Coronary artery (tissue), 2 donors: ENCODE results near the gene FRMD4A.

Source experiments
- DNase-seq: peaks from one replicate; pipeline ENCODE4 v3.0.0-alpha.2; 2017; ENCODE audit warnings: low spot score
- H3K27ac ChIP-seq, 2 donors: fragments of 200-600 bp; sonication (generic); one replicate each; pipeline ENCODE4 v1.5.1; 2016 to 2019
- H3K4me3 ChIP-seq: fragments of 200-600 bp; sonication (generic); 2 replicates; pipeline ENCODE4 v1.5.1; 2016; ENCODE audit warnings: mild to moderate bottlenecking, moderate library complexity
- TF ChIP-seq, protein P1 (sequence below): fragments of 200-600 bp; sonication (generic); IDR thresholded peaks from one replicate; pipeline ENCODE4 v1.5.1; 2019; ENCODE audit warnings: antibody characterized with exemption

FRMD4A gene

DNA sequence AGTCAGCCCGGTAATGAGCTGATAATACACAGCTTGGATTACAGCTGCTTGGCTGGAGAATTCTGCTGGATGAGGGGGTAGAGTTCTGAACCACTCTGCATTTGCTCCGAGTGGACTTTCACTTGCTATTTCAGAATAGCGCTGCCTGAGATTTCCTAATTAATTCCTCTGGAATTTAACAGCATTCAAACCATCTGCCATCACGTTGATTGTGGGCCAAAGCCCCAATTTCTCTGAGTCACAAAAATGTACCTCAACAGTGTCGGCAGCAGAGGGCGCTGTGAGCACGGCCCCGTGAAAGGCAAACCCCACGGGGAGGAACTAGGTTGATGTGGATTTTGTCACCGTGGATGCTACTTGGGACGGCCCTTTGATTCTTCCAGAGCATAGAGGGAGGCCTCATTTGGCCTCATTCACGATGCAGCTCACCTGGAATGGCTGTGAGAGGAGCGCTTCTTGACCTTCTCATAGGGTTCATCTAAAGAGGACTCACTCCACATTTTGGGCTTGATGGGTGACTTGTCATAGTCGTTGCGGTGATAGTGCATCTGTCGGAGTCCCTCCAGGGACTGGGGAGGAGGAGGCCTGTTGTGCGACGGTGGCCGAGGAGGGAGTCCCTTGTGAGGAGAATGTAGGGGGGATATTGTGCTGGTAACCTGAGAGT is 670.7 kb downstream of the FRMD4A start:
- no peak overlapping the region for H3K4me3 ChIP-seq
- H3K27ac ChIP-seq: peak overlapping the region; percentile 32 to 50
- no peak for DNase-seq
- TF ChIP-seq, protein P1, sequence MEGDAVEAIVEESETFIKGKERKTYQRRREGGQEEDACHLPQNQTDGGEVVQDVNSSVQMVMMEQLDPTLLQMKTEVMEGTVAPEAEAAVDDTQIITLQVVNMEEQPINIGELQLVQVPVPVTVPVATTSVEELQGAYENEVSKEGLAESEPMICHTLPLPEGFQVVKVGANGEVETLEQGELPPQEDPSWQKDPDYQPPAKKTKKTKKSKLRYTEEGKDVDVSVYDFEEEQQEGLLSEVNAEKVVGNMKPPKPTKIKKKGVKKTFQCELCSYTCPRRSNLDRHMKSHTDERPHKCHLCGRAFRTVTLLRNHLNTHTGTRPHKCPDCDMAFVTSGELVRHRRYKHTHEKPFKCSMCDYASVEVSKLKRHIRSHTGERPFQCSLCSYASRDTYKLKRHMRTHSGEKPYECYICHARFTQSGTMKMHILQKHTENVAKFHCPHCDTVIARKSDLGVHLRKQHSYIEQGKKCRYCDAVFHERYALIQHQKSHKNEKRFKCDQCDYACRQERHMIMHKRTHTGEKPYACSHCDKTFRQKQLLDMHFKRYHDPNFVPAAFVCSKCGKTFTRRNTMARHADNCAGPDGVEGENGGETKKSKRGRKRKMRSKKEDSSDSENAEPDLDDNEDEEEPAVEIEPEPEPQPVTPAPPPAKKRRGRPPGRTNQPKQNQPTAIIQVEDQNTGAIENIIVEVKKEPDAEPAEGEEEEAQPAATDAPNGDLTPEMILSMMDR: peak; percentile 93

DNA sequence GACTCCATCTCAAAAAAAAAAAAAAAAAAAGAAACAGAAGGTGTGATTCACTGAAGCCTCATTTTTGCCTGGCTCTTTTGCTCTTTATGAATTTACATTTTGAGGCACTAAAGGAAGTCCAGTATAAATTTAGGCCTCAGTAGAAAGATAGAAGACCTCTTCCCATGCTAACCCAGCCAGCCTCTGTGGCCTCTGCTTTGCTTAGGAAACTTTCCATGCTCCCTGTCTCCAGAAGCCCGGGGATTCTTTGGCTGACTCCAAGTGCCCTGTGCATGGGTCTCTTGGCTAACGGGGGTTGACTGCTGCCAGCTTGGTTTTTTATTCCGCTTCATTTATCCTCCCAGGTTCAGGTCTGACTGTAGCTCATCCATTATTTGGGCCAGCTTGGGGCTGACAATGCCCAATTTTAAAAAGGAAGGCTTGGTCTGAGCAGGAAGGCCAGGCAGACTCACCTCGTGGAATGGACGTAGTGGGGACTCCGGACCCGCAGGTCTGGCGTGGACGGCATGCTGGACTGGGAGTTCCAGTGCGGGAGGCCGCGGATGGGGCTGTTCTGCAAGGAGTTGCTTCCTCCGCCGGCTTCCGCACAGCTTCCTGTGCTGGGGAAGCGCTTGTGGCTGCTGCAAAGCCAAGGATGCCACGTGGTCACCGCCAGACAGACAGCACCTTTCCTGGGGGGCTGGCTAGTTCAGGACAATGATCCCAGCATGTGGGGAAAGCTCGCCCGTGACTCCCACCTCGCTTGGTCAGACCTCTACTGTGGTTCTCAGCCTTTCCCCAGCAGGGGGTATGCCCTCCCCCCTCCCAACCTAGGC is 671.6 kb downstream of the FRMD4A start:
- TF ChIP-seq, protein P1: no peak
- H3K4me3 ChIP-seq: no peak overlapping the region
- no peak for DNase-seq
- H3K27ac ChIP-seq: peak overlapping the region; percentile 32 to 50

DNA sequence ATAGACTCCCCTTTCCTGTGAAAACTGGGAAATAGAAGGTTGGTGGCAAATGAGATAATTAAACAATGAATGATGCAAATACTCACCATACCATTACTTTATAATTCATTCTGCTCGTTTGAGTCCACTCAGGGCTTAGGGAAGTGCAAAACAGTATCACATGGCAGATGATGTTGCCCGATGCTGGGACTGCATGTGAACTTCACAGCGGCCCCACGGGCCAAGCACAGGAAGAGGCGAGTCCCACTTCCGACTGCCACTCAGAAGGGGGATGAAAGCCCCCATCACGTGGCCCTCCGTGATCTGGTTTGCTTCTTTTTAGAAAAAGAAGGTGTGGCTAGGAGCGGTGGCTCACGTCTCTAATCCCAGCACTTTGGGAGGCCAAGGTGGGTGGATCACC is 672.5 kb downstream of the FRMD4A start:
- DNase-seq: no peak
- H3K27ac ChIP-seq: no peak overlapping the region

DNA sequence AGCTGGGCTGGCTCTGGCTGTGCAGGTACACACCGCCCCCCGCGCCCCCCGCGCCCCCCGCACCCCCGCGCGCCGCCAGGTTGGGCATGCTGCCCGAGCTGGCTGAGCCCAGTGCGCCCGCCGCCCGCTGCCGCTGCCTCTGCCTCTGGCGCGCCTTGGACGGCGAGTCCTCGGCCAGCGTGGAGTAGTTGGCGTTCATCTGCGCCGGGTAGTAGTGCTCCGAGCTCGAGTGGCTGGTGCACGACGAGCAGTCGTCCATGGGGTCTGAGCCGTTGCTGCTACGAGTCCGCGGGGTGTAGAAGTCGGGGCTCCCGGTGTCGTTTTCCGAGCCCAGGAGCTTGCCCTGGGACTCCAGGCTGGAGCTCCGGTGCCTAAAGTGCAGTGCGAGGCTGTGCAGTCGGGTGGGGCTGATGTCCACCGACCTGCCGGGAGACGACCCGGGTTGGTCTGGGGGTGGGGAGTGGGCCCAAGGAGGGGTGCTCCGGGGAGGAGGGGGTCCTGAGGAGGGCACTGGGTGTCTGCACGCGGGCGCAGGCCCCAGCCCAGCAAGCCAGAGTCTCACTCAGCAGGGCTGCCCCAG is 673.5 kb downstream of the FRMD4A start:
- Histone ChIP-seq H3K4me3 (no peak overlapping the region), H3K27ac (no peak overlapping the region)
- no peak for DNase-seq
- TF ChIP-seq, protein P1: no peak

More for the DNA sequence above, 672.5 kb downstream of the FRMD4A start:
- TF ChIP-seq, protein P1: no peak
- no peak overlapping the region for H3K4me3 ChIP-seq

DNA sequence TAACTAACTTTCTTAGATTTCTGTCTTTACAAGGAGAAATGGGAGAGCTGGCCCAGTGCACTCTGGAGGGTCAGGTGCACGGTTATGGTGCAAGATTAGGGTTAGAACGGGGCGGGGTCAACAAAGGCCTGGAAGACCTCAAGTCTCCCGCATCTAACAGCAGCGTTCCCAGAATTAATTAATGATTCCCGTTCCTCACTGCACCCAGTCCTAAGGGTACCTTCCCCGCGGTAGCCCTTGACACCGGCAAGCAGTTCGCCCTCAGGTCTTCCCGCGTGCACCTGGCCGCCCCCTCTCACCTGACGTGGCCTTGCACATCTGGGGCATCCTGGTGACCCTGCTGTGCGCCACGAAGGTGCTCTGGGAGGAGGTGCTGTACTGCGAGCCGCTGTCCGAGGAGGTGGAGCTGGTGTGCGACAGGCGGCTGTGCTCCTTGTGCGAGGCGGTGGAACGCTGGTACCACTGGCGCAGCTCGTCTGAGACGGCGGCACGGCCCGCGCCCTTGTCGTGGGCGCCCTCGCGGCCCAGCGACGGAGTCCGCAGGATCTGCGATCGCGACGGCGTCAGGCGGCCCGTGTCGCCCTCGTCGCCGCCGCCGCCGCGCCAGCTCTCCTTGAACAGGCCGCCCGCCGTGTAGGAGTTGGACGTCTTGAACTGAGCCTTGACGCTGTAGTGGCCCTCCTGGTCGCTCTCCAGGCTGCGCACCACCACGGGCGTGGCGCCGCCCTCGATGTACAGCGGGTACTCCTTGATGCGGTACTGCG is 674.2 kb downstream of the FRMD4A start:
- Histone ChIP-seq H3K4me3 (no peak overlapping the region), H3K27ac (no peak overlapping the region)
- no peak for DNase-seq
- TF ChIP-seq, protein P1: no peak

DNA sequence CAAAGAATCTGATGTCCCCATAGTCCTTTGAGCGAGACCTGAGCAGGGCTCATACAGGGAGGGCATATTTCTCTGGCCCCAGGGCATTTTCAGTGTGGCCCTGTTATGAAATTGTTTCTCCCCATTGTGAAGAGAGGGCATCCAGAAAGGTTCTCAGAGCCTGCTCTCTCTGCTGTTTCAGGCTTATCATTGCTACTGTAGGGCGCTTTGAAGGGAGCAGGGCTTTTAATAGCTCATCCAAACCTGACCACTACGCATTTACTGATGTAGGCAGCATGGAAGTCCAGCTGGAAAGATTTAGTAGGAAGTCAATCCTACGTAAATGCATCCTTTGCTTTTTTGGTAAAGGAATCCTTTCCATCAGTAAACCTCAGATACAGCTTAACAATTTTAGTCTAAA is 675.9 kb downstream of the FRMD4A start:
- TF ChIP-seq, protein P1: no peak
- DNase-seq: no peak
- Histone ChIP-seq H3K27ac (no peak overlapping the region), H3K4me3 (no peak overlapping the region)
